Activated T-cell treated with anti-CD3 and anti-CD28 coated beads for 1 hour (primary cell): ENCODE results near the gene GORAB.

Experiments used
- DNase-seq: peaks from one replicate; pipeline ENCODE4 v3.0.0-alpha.2; 2020; ENCODE audit warnings: low read depth

GORAB gene

GRCh38 chr1:170538687-170539086 lies 6.7 kb downstream of the GORAB start:
- no peak for DNase-seq

GRCh38 chr1:170539154-170539553 lies 7.2 kb downstream of the GORAB start:
- DNase-seq, result no peak

GRCh38 chr1:170544624-170545023 lies 12.7 kb downstream of the GORAB start:
- no peak for DNase-seq

GRCh38 chr1:170545476-170545875 lies 13.5 kb downstream of the GORAB start:
- DNase-seq, result no peak

GRCh38 chr1:170547255-170547654 lies 15.3 kb downstream of the GORAB start:
- DNase-seq, result no peak

GRCh38 chr1:170548497-170548896 lies 16.5 kb downstream of the GORAB start:
- DNase-seq, result no peak

GRCh38 chr1:170555370-170555769 lies 23.4 kb downstream of the GORAB start:
- no peak for DNase-seq

- no peak for DNase-seq
Measured at GRCh38 chr1:170556917-170557316, 25.0 kb downstream of the GORAB start.

- no peak for DNase-seq
Measured at GRCh38 chr1:170558731-170559130, 26.8 kb downstream of the GORAB start.

GRCh38 chr1:170559166-170559565 lies 27.2 kb downstream of the GORAB start:
- no peak for DNase-seq

- no peak for DNase-seq
Measured at GRCh38 chr1:170560681-170561285, 28.8 kb downstream of the GORAB start.

- no peak for DNase-seq
Measured at GRCh38 chr1:170562646-170563338, 30.8 kb downstream of the GORAB start.

- no peak for DNase-seq
Measured at GRCh38 chr1:170567214-170567613, 35.2 kb downstream of the GORAB start.

- DNase-seq, result no peak
Measured at GRCh38 chr1:170568197-170568596, 36.2 kb downstream of the GORAB start.

- no peak for DNase-seq
Measured at GRCh38 chr1:170576980-170577379, 45.0 kb downstream of the GORAB start.

GRCh38 chr1:170578359-170578758 lies 46.4 kb downstream of the GORAB start:
- no peak for DNase-seq

GRCh38 chr1:170580636-170581440 lies 48.9 kb downstream of the GORAB start:
- no peak for DNase-seq

- no peak for DNase-seq
Measured at GRCh38 chr1:170583186-170583585, 51.2 kb downstream of the GORAB start.

GRCh38 chr1:170586321-170587252 lies 54.6 kb downstream of the GORAB start:
- DNase-seq, result no peak

- no peak for DNase-seq
Measured at GRCh38 chr1:170587253-170587593, 55.3 kb downstream of the GORAB start.

GRCh38 chr1:170590921-170591705 lies 59.1 kb downstream of the GORAB start:
- DNase-seq, result no peak
